Fibroblast of skin of right quadriceps (primary cell): Measurements from ENCODE around the gene BOLA1.
"Not testable (repeated sequence)": the region's sequence is repeated elsewhere in the genome, so short reads cannot be mapped to it uniquely, and the experiment has no call there.

ENCODE experiments used
- DNase-seq: peaks from one replicate; pipeline ENCODE4 v3.0.0-alpha.2; 2013

Gene BOLA1

GRCh38 chr1:149932474-149932873 lies 33.1 kb downstream of the BOLA1 start:
- DNase-seq = no peak

GRCh38 chr1:149933208-149933607 lies 33.8 kb downstream of the BOLA1 start:
- DNase-seq = no peak

- DNase-seq = no peak
Measured at GRCh38 chr1:149934356-149934755, 35.0 kb downstream of the BOLA1 start.

- DNase-seq = peak; percentile 43
Measured at GRCh38 chr1:149936170-149936991, 37.0 kb downstream of the BOLA1 start, which contains the start of gene MTMR11. Gene MTMR11 (minus strand): TSS chr1:149936879. CDS start chr1:149936647, 232 bp downstream.

GRCh38 chr1:149936992-149937705 lies 37.8 kb downstream of the BOLA1 start:
- peak; percentile 39 for DNase-seq

GRCh38 chr1:149937759-149938158 lies 38.4 kb downstream of the BOLA1 start:
- DNase-seq = no peak

GRCh38 chr1:149938668-149939003 lies 39.3 kb downstream of the BOLA1 start:
- not testable (repeated sequence) for DNase-seq

- no peak for DNase-seq
Measured at GRCh38 chr1:149940427-149940826, 41.1 kb downstream of the BOLA1 start.

GRCh38 chr1:149942207-149942606 lies 42.8 kb downstream of the BOLA1 start:
- DNase-seq = peak; percentile 20

- no peak for DNase-seq
Measured at GRCh38 chr1:149942885-149943284, 43.5 kb downstream of the BOLA1 start.

GRCh38 chr1:149945206-149945605 lies 45.8 kb downstream of the BOLA1 start:
- no peak for DNase-seq

- DNase-seq = no peak
Measured at GRCh38 chr1:149949911-149950310, 50.5 kb downstream of the BOLA1 start.
